HepG2 (cell line): ENCODE results near the gene TEX35. TPM values are rescaled to one million over a fixed set of nuclear protein-coding genes. Genes with fewer than 3 reads are reported as not detected.
A peak's percentile ranks its signal among the peaks of the same experiment; 100 is the strongest.

Experiments used
- BHLHE40 ChIP-seq: IDR thresholded peaks from 2 replicates; pipeline ENCODE4 v1.6.1; 2011; ENCODE audit warnings: low read length, improper control_type of control experiment
- CBFB ChIP-seq: sonication (generic); formaldehyde crosslinking; IDR thresholded peaks from 2 replicates; pipeline ENCODE4 v1.4.0; 2020; ENCODE audit warnings: missing genetic modification reagents
- E2F1 ChIP-seq: sonication (generic); formaldehyde crosslinking; IDR thresholded peaks from 2 replicates; pipeline ENCODE4 v1.5.0; 2020; ENCODE audit warnings: missing genetic modification reagents
- ERF ChIP-seq: IDR thresholded peaks from 2 replicates; pipeline ENCODE4 v1.6.1; 2018; ENCODE audit warnings: missing biosample characterization, missing genetic modification reagents
- ETV5 ChIP-seq: IDR thresholded peaks from 2 replicates; pipeline ENCODE4 v1.6.1; 2018; ENCODE audit warnings: missing biosample characterization, missing genetic modification reagents, inconsistent platforms, borderline replicate concordance
- GABPB1 ChIP-seq: IDR thresholded peaks from 2 replicates; pipeline ENCODE4 v1.6.1; 2016; ENCODE audit warnings: mild to moderate bottlenecking, missing genetic modification reagents, moderate library complexity, missing compliant biosample characterization
- HDAC2 ChIP-seq: sonication (generic); formaldehyde crosslinking; IDR thresholded peaks from 2 replicates; pipeline ENCODE4 v1.4.0; 2020; ENCODE audit warnings: missing genetic modification reagents
- HNF4A ChIP-seq: sonication (generic); formaldehyde crosslinking; IDR thresholded peaks from 2 replicates; pipeline ENCODE4 v1.4.0; 2020; ENCODE audit warnings: missing genetic modification reagents
- KDM1A ChIP-seq: IDR thresholded peaks from 2 replicates; pipeline ENCODE4 v1.6.1; 2016; ENCODE audit warnings: missing compliant biosample characterization
- MED8 ChIP-seq: sonication (generic); formaldehyde crosslinking; IDR thresholded peaks from 2 replicates; pipeline ENCODE4 v1.8.1; 2023; ENCODE audit warnings: mild to moderate bottlenecking, missing genetic modification reagents; ENCODE audit not compliant: insufficient replicate concordance
- MIER3 ChIP-seq: IDR thresholded peaks from 2 replicates; pipeline ENCODE4 v1.6.1; 2016; ENCODE audit warnings: missing compliant biosample characterization, borderline replicate concordance
- MLLT10 ChIP-seq: sonication (generic); formaldehyde crosslinking; IDR thresholded peaks from 2 replicates; pipeline ENCODE4 v1.4.0; 2020; ENCODE audit warnings: missing genetic modification reagents
- MTF2 ChIP-seq: sonication (generic); formaldehyde crosslinking; IDR thresholded peaks from 2 replicates; pipeline ENCODE4 v1.5.0; 2020; ENCODE audit warnings: missing genetic modification reagents, borderline replicate concordance
- PHF20 ChIP-seq: sonication (generic); formaldehyde crosslinking; IDR thresholded peaks from 2 replicates; pipeline ENCODE4 v1.5.0; 2020; ENCODE audit warnings: mild to moderate bottlenecking, missing genetic modification reagents
- STAG1 ChIP-seq: sonication (generic); formaldehyde crosslinking; IDR thresholded peaks from 2 replicates; pipeline ENCODE4 v1.4.0; 2020; ENCODE audit warnings: missing genetic modification reagents
- U2AF2 ChIP-seq: fragments of 200-400 bp; formaldehyde crosslinking; IDR thresholded peaks from 2 replicates; pipeline ENCODE4 v1.6.1; 2017; ENCODE audit warnings: low read depth, mild to moderate bottlenecking, low read length
- YEATS4 ChIP-seq: sonication (generic); formaldehyde crosslinking; IDR thresholded peaks from 2 replicates; pipeline ENCODE4 v1.4.0; 2020; ENCODE audit warnings: missing genetic modification reagents, borderline replicate concordance
- ZBTB42 ChIP-seq: sonication (generic); formaldehyde crosslinking; IDR thresholded peaks from 2 replicates; pipeline ENCODE4 v1.5.0; 2020; ENCODE audit warnings: mild to moderate bottlenecking, missing genetic modification reagents
- ZNF143 ChIP-seq: sonication (generic); formaldehyde crosslinking; IDR thresholded peaks from 2 replicates; pipeline ENCODE4 v1.4.0; 2020; ENCODE audit warnings: missing genetic modification reagents
- ZNF20 ChIP-seq: sonication (generic); formaldehyde crosslinking; IDR thresholded peaks from 2 replicates; pipeline ENCODE4 v1.4.0; 2020; ENCODE audit warnings: mild to moderate bottlenecking, moderate library complexity, missing genetic modification reagents
- ZNF256 ChIP-seq: sonication (generic); formaldehyde crosslinking; conservative IDR thresholded peaks from 2 replicates; pipeline ENCODE4 v1.4.0; 2020; ENCODE audit warnings: missing genetic modification reagents
- ZNF713 ChIP-seq: sonication (generic); formaldehyde crosslinking; IDR thresholded peaks from 2 replicates; pipeline ENCODE4 v1.4.0; 2020; ENCODE audit warnings: mild to moderate bottlenecking, missing genetic modification reagents
- ZNF720 ChIP-seq: sonication (generic); formaldehyde crosslinking; IDR thresholded peaks from 2 replicates; pipeline ENCODE4 v1.4.0; 2020; ENCODE audit warnings: missing genetic modification reagents
- ZSCAN21 ChIP-seq: sonication (generic); formaldehyde crosslinking; IDR thresholded peaks from 2 replicates; pipeline ENCODE4 v1.8.0; 2022; ENCODE audit warnings: mild to moderate bottlenecking, missing genetic modification reagents, moderate library complexity, borderline replicate concordance
- polyA plus RNA-seq, 8 experiments: library from polyadenylated mRNA; depleted of rRNA in 3 of 8; stranded (reverse) in 7 of 8; unstranded in 1 of 8; fragments of >200 nt; fragmentation: Illumina TruSeq in 4 of 8; extraction: Trizol in 4 of 8; gene quantifications; 2 replicates each; pipeline versions ENCODE4 v1.2.1 to v1.2.3, GENCODE V29; 2011 to 2016; ENCODE audit warnings: low read depth in 4 of 8, missing spikeins in 1 of 8, mixed read lengths in 1 of 8; ENCODE audit not compliant: insufficient read depth in 1 of 8
- total RNA-seq, 5 experiments: library from RNA; depleted of rRNA; stranded (reverse); fragments of >200 nt; fragmentation: Illumina TruSeq; extraction: Trizol; gene quantifications; 2 replicates each; pipeline ENCODE4 v1.2.3, GENCODE V29; 2016; ENCODE audit warnings: low read depth in 1 of 5
- TF ChIP-seq, protein P1 (sequence below): fragments of 450-650 bp; IDR thresholded peaks from 2 replicates; pipeline ENCODE4 v1.6.1; 2017; ENCODE audit warnings: mild to moderate bottlenecking
- TF ChIP-seq, protein P2 (sequence below): sonication (generic); formaldehyde crosslinking; IDR thresholded peaks from 2 replicates; pipeline ENCODE4 v1.4.0; 2020; ENCODE audit warnings: mild to moderate bottlenecking, missing genetic modification reagents

TEX35 gene
- total and polyA plus RNA-seq, 2 of the 13 experiments (the other 11 are each of a cell fraction or from before 2014, with no cell fraction given) = not detected

GRCh38 chr1:178536844-178537371 lies 24.0 kb downstream of the TEX35 start (continued):
- TF ChIP-seq, protein P1, sequence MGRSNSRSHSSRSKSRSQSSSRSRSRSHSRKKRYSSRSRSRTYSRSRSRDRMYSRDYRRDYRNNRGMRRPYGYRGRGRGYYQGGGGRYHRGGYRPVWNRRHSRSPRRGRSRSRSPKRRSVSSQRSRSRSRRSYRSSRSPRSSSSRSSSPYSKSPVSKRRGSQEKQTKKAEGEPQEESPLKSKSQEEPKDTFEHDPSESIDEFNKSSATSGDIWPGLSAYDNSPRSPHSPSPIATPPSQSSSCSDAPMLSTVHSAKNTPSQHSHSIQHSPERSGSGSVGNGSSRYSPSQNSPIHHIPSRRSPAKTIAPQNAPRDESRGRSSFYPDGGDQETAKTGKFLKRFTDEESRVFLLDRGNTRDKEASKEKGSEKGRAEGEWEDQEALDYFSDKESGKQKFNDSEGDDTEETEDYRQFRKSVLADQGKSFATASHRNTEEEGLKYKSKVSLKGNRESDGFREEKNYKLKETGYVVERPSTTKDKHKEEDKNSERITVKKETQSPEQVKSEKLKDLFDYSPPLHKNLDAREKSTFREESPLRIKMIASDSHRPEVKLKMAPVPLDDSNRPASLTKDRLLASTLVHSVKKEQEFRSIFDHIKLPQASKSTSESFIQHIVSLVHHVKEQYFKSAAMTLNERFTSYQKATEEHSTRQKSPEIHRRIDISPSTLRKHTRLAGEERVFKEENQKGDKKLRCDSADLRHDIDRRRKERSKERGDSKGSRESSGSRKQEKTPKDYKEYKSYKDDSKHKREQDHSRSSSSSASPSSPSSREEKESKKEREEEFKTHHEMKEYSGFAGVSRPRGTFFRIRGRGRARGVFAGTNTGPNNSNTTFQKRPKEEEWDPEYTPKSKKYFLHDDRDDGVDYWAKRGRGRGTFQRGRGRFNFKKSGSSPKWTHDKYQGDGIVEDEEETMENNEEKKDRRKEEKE = no peak
- TF ChIP-seq MED8 (CRISPR knock-in tag) = no peak
- TF ChIP-seq ZNF713 (CRISPR knock-in tag) = no peak
- no peak for TF ChIP-seq CBFB (CRISPR knock-in tag)
- TF ChIP-seq, protein P2, sequence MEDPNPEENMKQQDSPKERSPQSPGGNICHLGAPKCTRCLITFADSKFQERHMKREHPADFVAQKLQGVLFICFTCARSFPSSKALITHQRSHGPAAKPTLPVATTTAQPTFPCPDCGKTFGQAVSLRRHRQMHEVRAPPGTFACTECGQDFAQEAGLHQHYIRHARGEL = no peak
- no peak for TF ChIP-seq PHF20 (CRISPR knock-in tag)
- TF ChIP-seq E2F1 (CRISPR knock-in tag) = no peak
- no peak for TF ChIP-seq ZSCAN21 (CRISPR knock-in tag)
- no peak for TF ChIP-seq HDAC2 (CRISPR knock-in tag)
- TF ChIP-seq BHLHE40 = 0 out of 2 replicates have a peak, but pooled peaks have one; percentile 16
- TF ChIP-seq ZNF143 (CRISPR knock-in tag) = no peak
- TF ChIP-seq U2AF2 = no peak
- no peak for TF ChIP-seq MTF2
- TF ChIP-seq GABPB1 (CRISPR knock-in tag) = no peak
- no peak for TF ChIP-seq HNF4A
- no peak for TF ChIP-seq MIER3 (CRISPR knock-in tag)
- TF ChIP-seq KDM1A (CRISPR knock-in tag) = no peak
- TF ChIP-seq ETV5 (CRISPR knock-in tag) = no peak; the same call in 1 of the 2 replicates
- no peak for TF ChIP-seq YEATS4 (CRISPR knock-in tag)
- no peak for TF ChIP-seq ZNF20 (CRISPR knock-in tag)
- TF ChIP-seq ERF (CRISPR knock-in tag) = no peak
- no peak for TF ChIP-seq STAG1
- TF ChIP-seq ZBTB42 (CRISPR knock-in tag) = no peak
- TF ChIP-seq MLLT10 (CRISPR knock-in tag) = no peak
- no peak for TF ChIP-seq ZNF256
- no peak for TF ChIP-seq ZNF720 (CRISPR knock-in tag)
